Measurements from ENCODE around the gene PRAC1.

GRCh38 chr17:48722915-48723422 lies 651 bp upstream of the PRAC1 start, which contains the start of gene PRAC2:
- TF ChIP-seq MAX (IDR thresholded peaks at IDR 0.05) = no peak
- TF ChIP-seq CTCF (IDR thresholded peaks at IDR 0.05; ENCODE audit: control extremely low read depth in 1 of 3, insufficient read depth in 1 of 3, low read depth in 1 of 3, low read length in 3 of 3) = no peak
